BLaER1 (cell line): ENCODE results near the gene GALNT18.
A peak's percentile ranks its signal among the peaks of the same experiment; 100 is the strongest.

Experiments
- H3K27ac ChIP-seq: shearing (Covaris generic); formaldehyde crosslinking; 2 replicates; pipeline ENCODE4 v1.8.1; 2022
- H3K27me3 ChIP-seq: shearing (Covaris generic); formaldehyde crosslinking; 2 replicates; pipeline ENCODE4 v1.8.1; 2022
- H3K36me3 ChIP-seq: shearing (Covaris generic); formaldehyde crosslinking; 2 replicates; pipeline ENCODE4 v1.8.1; 2022
- H3K4me1 ChIP-seq: shearing (Covaris generic); formaldehyde crosslinking; 2 replicates; pipeline ENCODE4 v1.8.1; 2022
- H3K4me2 ChIP-seq: shearing (Covaris generic); formaldehyde crosslinking; 2 replicates; pipeline ENCODE4 v1.8.1; 2022
- H3K4me3 ChIP-seq: shearing (Covaris generic); formaldehyde crosslinking; 2 replicates; pipeline ENCODE4 v1.8.1; 2022
- H3K9ac ChIP-seq: shearing (Covaris generic); formaldehyde crosslinking; 2 replicates; pipeline ENCODE4 v1.8.1; 2022
- H3K9me3 ChIP-seq: shearing (Covaris generic); formaldehyde crosslinking; 2 replicates; pipeline ENCODE4 v1.8.1; 2022
- H4K20me1 ChIP-seq: shearing (Covaris generic); formaldehyde crosslinking; 2 replicates; pipeline ENCODE4 v1.8.1; 2022
- Cebpa-rat ChIP-seq: shearing (Covaris generic); IDR thresholded peaks from 2 replicates; pipeline ENCODE4 v1.8.1; 2022

The GALNT18 gene

DNA sequence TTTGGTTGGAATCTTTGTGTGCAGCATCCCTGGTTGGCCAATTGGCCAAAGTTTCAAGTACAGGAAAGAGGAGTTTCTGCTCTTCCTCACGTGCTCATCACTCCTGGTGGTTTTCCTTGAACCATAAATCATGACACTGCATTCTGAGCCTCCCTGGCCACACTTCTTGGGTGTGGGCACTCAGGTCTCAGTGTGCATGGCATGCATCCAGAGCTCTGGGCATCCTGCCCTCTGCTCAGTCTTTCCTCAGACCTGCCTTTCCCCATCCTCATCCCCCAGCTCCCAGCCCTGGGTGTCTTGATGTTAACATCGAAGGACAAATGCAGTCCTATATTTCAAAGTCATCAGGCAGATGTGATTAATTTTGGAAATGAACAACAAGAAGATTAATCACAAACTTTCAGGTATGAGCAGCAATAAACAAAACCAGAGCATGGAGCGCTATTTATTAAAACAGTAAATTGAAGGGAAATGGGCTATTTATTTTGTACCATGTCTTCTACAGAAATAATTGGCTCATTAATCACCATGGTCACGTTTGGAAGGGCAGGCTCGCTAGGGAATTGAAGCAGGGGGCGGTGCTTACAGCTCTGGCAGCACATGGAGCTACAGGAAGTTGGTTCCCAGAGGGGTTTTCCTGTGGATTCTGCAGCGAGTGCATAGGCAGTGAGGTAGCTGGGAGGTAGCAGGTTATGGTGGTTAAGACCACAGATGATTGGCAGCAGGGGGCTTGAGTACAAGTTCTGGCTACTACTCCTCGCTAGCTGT lies 358.4 kb downstream of the GALNT18 start:
- Histone ChIP-seq H3K9ac (no peak overlapping the region), H3K4me2 (peak overlapping the region; percentile 68), H3K4me1 (peaks cover 56% of the 10 kb centered on the region), H4K20me1 (no peaks in the 10 kb centered on the region), H3K4me3 (no peak overlapping the region), H3K27ac (no peak overlapping the region), H3K9me3 (no peaks in the 10 kb centered on the region), H3K27me3 (no peaks in the 10 kb centered on the region), H3K36me3 (no peaks in the 10 kb centered on the region)
- TF ChIP-seq Cebpa-rat = no peak

DNA sequence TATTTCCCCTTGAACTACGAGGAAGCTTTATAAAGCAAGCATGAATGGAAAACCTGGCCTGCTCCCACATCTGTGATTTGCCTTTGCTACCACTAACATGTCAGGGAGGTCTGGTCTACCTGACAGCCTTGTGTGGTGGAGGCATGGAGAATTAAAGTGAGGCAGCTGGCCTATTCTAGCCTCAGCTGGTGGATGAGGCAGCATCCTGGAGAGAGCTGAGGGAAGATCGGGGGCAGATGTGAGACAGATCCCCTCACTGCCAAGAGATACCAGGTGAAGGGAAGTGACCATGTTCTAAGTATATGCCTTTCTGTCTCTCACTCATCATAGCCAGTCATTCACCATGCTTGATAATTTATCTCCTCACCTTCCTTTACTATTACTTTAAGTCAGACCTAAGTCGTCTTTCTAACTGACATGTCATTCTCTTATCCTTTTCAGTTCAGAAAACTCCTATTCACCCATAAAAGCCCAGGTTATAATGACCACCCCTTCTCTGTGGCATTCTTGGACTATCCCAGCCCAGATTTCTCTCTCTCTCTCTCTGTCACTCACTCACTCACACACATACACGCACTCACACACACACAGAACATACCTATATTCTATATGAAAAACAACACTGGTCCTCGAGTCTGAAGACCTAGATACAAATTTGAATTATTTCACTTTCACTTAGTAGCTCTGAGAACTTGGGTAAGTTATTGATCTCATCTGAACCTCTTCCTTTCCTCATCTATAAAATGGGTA lies 359.5 kb downstream of the GALNT18 start:
- Histone ChIP-seq H3K4me3 (no peak overlapping the region), H4K20me1 (no peaks in the 10 kb centered on the region), H3K9me3 (no peaks in the 10 kb centered on the region), H3K4me2 (peak overlapping the region; percentile 79), H3K27ac (no peak overlapping the region), H3K27me3 (no peaks in the 10 kb centered on the region), H3K4me1 (peaks cover 56% of the 10 kb centered on the region), H3K36me3 (no peaks in the 10 kb centered on the region), H3K9ac (no peak overlapping the region)
- no peak for TF ChIP-seq Cebpa-rat

DNA sequence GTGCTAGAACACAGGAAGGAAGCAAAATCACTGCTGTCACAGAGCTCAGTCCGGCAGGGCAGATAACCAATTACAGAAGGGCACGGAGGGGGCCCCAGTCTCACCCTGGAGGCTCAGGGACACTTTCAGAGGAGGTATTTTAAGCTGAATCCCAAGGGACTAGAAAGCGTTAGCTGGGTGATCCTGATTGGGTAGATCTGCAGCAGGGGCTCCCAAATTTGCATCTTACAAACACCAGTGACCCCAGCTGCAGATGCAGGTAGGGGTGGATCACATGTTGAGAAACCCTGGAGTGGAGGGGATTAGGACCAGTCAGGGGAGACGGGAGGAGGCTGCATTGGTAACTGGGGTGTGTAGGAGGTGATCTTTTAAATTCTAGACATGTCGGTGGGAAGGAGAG lies 360.2 kb downstream of the GALNT18 start:
- Histone ChIP-seq H3K4me3 (peak overlapping the region; percentile 7; the same call in 1 of the 2 replicates), H3K9ac (no peak overlapping the region), H3K4me2 (peak overlapping the region; percentile 79), H4K20me1 (no peaks in the 10 kb centered on the region), H3K36me3 (no peaks in the 10 kb centered on the region), H3K4me1 (peaks cover 56% of the 10 kb centered on the region), H3K27me3 (no peaks in the 10 kb centered on the region), H3K27ac (no peak overlapping the region), H3K9me3 (no peaks in the 10 kb centered on the region)
- no peak for TF ChIP-seq Cebpa-rat

DNA sequence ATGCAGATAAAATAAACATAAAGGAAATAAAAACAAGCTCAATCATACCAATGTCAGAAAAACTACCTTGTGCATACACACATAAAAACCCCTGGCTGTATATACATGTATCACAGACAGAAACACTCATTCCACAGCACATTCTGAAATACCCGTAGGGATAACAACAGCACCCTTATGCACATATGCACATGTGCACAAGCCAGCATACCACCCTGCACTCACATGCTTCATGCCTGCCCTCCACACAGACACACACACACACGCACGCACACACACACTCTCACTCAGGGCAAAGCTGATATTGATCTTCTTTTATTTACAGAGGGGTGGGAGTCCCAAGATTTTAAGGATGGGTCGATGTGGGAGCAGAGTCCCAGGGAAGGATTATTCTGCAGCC lies 360.9 kb downstream of the GALNT18 start:
- no peaks in the 10 kb centered on the region for H3K36me3 ChIP-seq
- no peak overlapping the region for H3K27ac ChIP-seq
- H3K9ac ChIP-seq = no peak overlapping the region
- peak overlapping the region; percentile 79 for H3K4me2 ChIP-seq
- no peak for TF ChIP-seq Cebpa-rat
- no peaks in the 10 kb centered on the region for H3K9me3 ChIP-seq
- H3K27me3 ChIP-seq = no peaks in the 10 kb centered on the region
- H3K4me3 ChIP-seq = no peak overlapping the region; the same call in 1 of the 2 replicates
- H4K20me1 ChIP-seq = no peaks in the 10 kb centered on the region
- H3K4me1 ChIP-seq = peaks cover 51% of the 10 kb centered on the region

DNA sequence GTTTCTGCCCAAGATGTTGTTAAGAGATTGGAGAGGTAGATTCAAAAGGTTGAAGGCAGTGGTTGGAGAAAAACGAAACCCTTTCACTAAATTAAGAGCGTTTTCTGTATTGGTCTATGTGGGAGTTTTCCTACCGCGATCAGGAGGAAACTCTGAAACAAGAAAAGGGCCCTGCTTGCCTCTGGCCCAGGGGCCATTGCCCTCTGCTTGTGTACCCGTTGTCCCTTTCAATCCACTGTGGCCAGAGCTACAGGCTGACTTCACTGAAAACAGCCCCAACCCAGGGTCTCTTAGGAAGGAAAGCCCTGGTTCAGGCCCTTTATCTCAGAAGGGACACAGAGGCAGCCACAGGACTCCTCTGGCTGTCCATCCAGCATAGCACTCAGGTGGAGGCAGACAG lies 367.8 kb downstream of the GALNT18 start:
- H3K4me2 ChIP-seq = no peak overlapping the region
- no peak overlapping the region for H3K4me3 ChIP-seq
- H3K9ac ChIP-seq = no peak overlapping the region
- no peak for TF ChIP-seq Cebpa-rat
- H3K27me3 ChIP-seq = no peaks in the 10 kb centered on the region
- no peaks in the 10 kb centered on the region for H3K9me3 ChIP-seq
- H3K27ac ChIP-seq = no peak overlapping the region
- no peaks in the 10 kb centered on the region for H3K36me3 ChIP-seq
- no peaks in the 10 kb centered on the region for H4K20me1 ChIP-seq
- H3K4me1 ChIP-seq = no peaks in the 10 kb centered on the region

DNA sequence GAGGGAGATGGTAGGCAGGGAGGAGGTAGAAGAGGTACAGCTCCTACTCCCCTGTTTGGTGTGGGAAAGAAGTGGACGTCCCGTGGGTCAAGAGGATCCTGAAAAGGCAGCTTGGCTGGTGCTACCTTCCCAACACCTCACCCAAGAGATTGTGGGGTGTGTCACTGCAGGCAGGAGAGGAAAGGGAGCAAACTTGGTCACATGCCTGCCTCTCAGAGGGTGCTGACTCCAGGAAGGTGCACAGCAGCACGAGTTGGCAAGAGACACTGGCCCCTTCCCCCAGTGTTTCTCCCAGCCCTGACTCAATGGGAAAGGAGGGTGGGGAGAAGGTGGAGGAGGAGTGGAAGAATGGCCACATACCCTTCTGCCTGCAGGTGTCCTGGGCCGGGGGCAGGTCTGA lies 368.3 kb downstream of the GALNT18 start:
- no peaks in the 10 kb centered on the region for H3K9me3 ChIP-seq
- H3K27me3 ChIP-seq = no peaks in the 10 kb centered on the region
- no peak overlapping the region for H3K4me3 ChIP-seq
- H3K4me1 ChIP-seq = no peaks in the 10 kb centered on the region
- no peak for TF ChIP-seq Cebpa-rat
- H3K27ac ChIP-seq = no peak overlapping the region
- no peak overlapping the region for H3K9ac ChIP-seq
- H4K20me1 ChIP-seq = no peaks in the 10 kb centered on the region
- no peak overlapping the region for H3K4me2 ChIP-seq
- no peaks in the 10 kb centered on the region for H3K36me3 ChIP-seq

DNA sequence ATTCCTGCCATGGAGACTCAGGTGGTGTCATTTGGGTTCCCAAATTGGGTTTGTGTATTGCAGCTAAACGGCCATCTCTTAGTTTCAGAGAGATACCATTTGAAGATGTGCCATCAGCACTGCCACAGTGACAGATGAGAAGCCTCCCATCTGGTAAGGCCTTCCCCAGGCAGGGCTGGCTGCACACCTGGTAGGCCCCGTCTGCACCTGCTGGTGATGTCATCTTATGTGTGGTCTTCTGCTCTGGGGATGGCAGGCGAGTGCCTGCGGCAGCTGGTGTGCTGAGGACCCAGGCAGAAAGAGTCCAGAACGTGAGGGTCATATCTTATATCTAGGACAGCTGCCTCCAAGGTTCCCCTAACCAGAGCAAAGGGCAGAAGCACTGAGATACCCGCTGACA lies 369.4 kb downstream of the GALNT18 start:
- no peak for TF ChIP-seq Cebpa-rat
- Histone ChIP-seq H3K36me3 (no peaks in the 10 kb centered on the region), H3K27me3 (no peaks in the 10 kb centered on the region), H4K20me1 (no peaks in the 10 kb centered on the region), H3K9me3 (no peaks in the 10 kb centered on the region), H3K9ac (no peak overlapping the region), H3K4me3 (no peak overlapping the region), H3K27ac (no peak overlapping the region), H3K4me1 (no peaks in the 10 kb centered on the region), H3K4me2 (no peak overlapping the region)

DNA sequence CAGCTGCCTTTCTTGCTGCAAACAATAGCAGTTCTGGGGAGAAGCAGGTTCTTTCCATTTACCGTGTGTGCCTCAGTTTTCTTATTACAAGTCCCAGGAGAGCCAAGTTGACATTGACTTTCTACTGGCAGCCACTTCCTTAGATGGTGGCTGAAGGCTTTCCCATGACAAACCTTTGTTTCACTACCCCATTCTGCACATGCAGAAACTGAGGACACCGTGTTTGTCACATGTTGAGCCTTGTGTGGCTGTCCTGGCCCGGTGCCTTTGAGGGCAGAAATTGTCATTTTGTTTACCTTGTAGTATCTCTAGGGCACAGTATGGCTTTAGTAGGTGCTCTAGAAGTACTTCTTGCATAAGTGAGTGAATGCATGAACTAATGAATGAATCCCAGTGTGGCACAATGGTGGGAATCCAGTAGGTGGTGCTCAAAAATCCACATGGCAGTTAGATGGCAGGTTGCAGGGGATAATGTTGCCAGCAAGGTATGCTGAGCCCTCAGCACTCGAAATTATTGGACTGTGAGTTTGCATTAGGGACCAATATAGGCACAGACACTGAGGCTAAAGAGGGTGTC lies 370.3 kb downstream of the GALNT18 start:
- H3K36me3 ChIP-seq = no peaks in the 10 kb centered on the region
- H4K20me1 ChIP-seq = no peaks in the 10 kb centered on the region
- H3K9me3 ChIP-seq = no peaks in the 10 kb centered on the region; the same call in 1 of the 2 replicates
- no peaks in the 10 kb centered on the region for H3K4me1 ChIP-seq
- H3K4me3 ChIP-seq = no peak overlapping the region
- no peaks in the 10 kb centered on the region for H3K27me3 ChIP-seq
- TF ChIP-seq Cebpa-rat = no peak
- no peak overlapping the region for H3K27ac ChIP-seq
- H3K9ac ChIP-seq = no peak overlapping the region
- no peak overlapping the region for H3K4me2 ChIP-seq

DNA sequence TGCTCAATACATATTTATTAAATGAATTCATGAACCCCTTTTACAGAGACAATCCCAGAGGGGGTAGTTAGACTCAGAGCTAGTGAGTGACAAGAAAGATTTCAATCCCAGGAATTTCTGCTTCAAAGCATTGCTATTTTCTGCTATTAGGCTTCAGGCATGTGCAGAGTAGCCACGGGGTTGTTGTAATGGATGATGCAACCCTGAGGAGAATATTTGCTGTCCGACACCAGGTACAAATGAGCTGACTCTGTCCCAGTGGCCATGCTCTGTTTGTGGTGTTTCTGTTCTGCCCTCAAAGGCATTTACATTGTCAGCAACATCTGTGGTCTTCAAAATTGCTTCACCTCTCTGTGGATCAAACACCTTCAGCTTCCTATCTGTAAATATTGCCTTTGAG lies 371.3 kb downstream of the GALNT18 start:
- H3K9me3 ChIP-seq = no peaks in the 10 kb centered on the region; the same call in 1 of the 2 replicates
- no peak overlapping the region for H3K4me3 ChIP-seq
- no peaks in the 10 kb centered on the region for H4K20me1 ChIP-seq
- H3K36me3 ChIP-seq = no peaks in the 10 kb centered on the region
- no peaks in the 10 kb centered on the region for H3K27me3 ChIP-seq
- TF ChIP-seq Cebpa-rat = no peak
- H3K27ac ChIP-seq = no peak overlapping the region
- H3K4me2 ChIP-seq = no peak overlapping the region
- no peak overlapping the region for H3K9ac ChIP-seq
- H3K4me1 ChIP-seq = no peaks in the 10 kb centered on the region

DNA sequence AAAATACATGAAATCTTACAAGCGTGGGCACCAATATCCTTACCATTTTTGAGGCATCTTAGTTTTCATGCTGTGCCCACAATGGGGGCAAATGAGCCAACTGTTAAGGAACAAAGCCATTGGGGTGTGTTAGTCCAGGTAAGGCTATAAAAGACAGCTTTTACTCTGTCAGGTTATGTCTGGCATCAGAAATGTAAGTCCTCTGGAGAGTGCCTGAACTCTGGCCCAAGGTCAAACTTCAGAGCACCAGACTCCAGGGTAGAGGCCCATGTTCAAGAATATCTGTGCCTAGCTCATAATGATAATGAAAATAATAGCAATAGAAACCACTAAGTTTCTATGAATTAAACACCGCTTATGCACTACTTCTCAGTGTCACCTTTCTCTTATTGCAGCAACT lies 374.2 kb downstream of the GALNT18 start:
- no peaks in the 10 kb centered on the region for H3K27me3 ChIP-seq
- no peak for TF ChIP-seq Cebpa-rat
- no peaks in the 10 kb centered on the region for H4K20me1 ChIP-seq
- H3K27ac ChIP-seq = no peak overlapping the region
- H3K4me1 ChIP-seq = peaks cover 19% of the 10 kb centered on the region
- no peak overlapping the region for H3K4me2 ChIP-seq
- no peaks in the 10 kb centered on the region for H3K36me3 ChIP-seq
- no peak overlapping the region for H3K4me3 ChIP-seq
- H3K9me3 ChIP-seq = no peaks in the 10 kb centered on the region; the same call in 1 of the 2 replicates
- H3K9ac ChIP-seq = no peak overlapping the region
